ENCODE data around the gene KRTAP3-1.

KRTAP3-1 gene

GRCh38 chr17:41012326-41013120 lies 3.6 kb upstream of the KRTAP3-1 start:
- Histone ChIP-seq H3K27ac (no peak overlapping the region), H3K4me1 (ENCODE audit: low read depth, poor library complexity, severe bottlenecking) (no peaks in the 10 kb centered on the region), H3K4me3 (IDR thresholded peaks at IDR 0.05; ENCODE audit: insufficient read depth, low read depth, low read length) (no peak overlapping the region), H2AFZ (ENCODE audit: low read depth) (no peak overlapping the region), H3K36me3 (ENCODE audit: insufficient read depth) (no peaks in the 10 kb centered on the region), H3K4me2 (no peak overlapping the region), H3K27me3 (ENCODE audit: insufficient read depth, low read depth) (no peaks in the 10 kb centered on the region), H3K79me2 (ENCODE audit: insufficient read depth, low read depth) (no peaks in the 10 kb centered on the region), H3K9ac (no peak overlapping the region), H4K20me1 (ENCODE audit: insufficient read depth) (no peaks in the 10 kb centered on the region)
- TF ChIP-seq, protein P1, sequence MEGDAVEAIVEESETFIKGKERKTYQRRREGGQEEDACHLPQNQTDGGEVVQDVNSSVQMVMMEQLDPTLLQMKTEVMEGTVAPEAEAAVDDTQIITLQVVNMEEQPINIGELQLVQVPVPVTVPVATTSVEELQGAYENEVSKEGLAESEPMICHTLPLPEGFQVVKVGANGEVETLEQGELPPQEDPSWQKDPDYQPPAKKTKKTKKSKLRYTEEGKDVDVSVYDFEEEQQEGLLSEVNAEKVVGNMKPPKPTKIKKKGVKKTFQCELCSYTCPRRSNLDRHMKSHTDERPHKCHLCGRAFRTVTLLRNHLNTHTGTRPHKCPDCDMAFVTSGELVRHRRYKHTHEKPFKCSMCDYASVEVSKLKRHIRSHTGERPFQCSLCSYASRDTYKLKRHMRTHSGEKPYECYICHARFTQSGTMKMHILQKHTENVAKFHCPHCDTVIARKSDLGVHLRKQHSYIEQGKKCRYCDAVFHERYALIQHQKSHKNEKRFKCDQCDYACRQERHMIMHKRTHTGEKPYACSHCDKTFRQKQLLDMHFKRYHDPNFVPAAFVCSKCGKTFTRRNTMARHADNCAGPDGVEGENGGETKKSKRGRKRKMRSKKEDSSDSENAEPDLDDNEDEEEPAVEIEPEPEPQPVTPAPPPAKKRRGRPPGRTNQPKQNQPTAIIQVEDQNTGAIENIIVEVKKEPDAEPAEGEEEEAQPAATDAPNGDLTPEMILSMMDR (conservative IDR thresholded peaks at IDR 0.05; ENCODE audit: low read depth, low read length): no peak

GRCh38 chr17:41010441-41010840 lies 1.5 kb upstream of the KRTAP3-1 start:
- Histone ChIP-seq H3K4me3 (IDR thresholded peaks at IDR 0.05; ENCODE audit: insufficient read depth, low read depth, low read length) (no peak overlapping the region), H4K20me1 (ENCODE audit: insufficient read depth) (no peaks in the 10 kb centered on the region), H3K79me2 (ENCODE audit: insufficient read depth, low read depth) (no peaks in the 10 kb centered on the region), H2AFZ (ENCODE audit: low read depth) (no peak overlapping the region), H3K4me2 (no peak overlapping the region), H3K36me3 (ENCODE audit: insufficient read depth) (no peaks in the 10 kb centered on the region), H3K27ac (no peak overlapping the region), H3K4me1 (ENCODE audit: low read depth, poor library complexity, severe bottlenecking) (no peaks in the 10 kb centered on the region), H3K9ac (no peak overlapping the region), H3K27me3 (ENCODE audit: insufficient read depth, low read depth) (no peaks in the 10 kb centered on the region)
- TF ChIP-seq, protein P1 (conservative IDR thresholded peaks at IDR 0.05; ENCODE audit: low read depth, low read length): no peak

- TF ChIP-seq, protein P1 (conservative IDR thresholded peaks at IDR 0.05; ENCODE audit: low read depth, low read length): no peak
- Histone ChIP-seq H3K9ac (no peak overlapping the region), H3K27ac (no peak overlapping the region), H3K4me2 (no peak overlapping the region), H3K79me2 (ENCODE audit: insufficient read depth, low read depth) (no peaks in the 10 kb centered on the region), H3K4me1 (ENCODE audit: low read depth, poor library complexity, severe bottlenecking) (no peaks in the 10 kb centered on the region), H3K36me3 (ENCODE audit: insufficient read depth) (no peaks in the 10 kb centered on the region), H4K20me1 (ENCODE audit: insufficient read depth) (no peaks in the 10 kb centered on the region), H2AFZ (ENCODE audit: low read depth) (no peak overlapping the region), H3K4me3 (IDR thresholded peaks at IDR 0.05; ENCODE audit: insufficient read depth, low read depth, low read length) (no peak overlapping the region), H3K27me3 (ENCODE audit: insufficient read depth, low read depth) (no peaks in the 10 kb centered on the region)
Measured at GRCh38 chr17:41009936-41010335, 1.0 kb upstream of the KRTAP3-1 start.

- Histone ChIP-seq H3K36me3 (ENCODE audit: insufficient read depth) (no peaks in the 10 kb centered on the region), H2AFZ (ENCODE audit: low read depth) (no peak overlapping the region), H4K20me1 (ENCODE audit: insufficient read depth) (no peaks in the 10 kb centered on the region), H3K27me3 (ENCODE audit: insufficient read depth, low read depth) (no peaks in the 10 kb centered on the region), H3K9ac (no peak overlapping the region), H3K4me2 (no peak overlapping the region), H3K27ac (no peak overlapping the region), H3K4me3 (IDR thresholded peaks at IDR 0.05; ENCODE audit: insufficient read depth, low read depth, low read length) (no peak overlapping the region), H3K4me1 (ENCODE audit: low read depth, poor library complexity, severe bottlenecking) (no peaks in the 10 kb centered on the region), H3K79me2 (ENCODE audit: insufficient read depth, low read depth) (no peaks in the 10 kb centered on the region)
- TF ChIP-seq, protein P1 (conservative IDR thresholded peaks at IDR 0.05; ENCODE audit: low read depth, low read length): no peak
Measured at GRCh38 chr17:41009301-41009760, 403 bp upstream of the KRTAP3-1 start.
